Mesenchymal stem cell (in vitro differentiated cells and primary cell): Measurements from ENCODE around the gene ANKMY1.
A peak's percentile ranks its signal among the peaks of the same experiment; 100 is the strongest.

Experiments used
- DNase-seq: peaks from one replicate; pipeline ENCODE4 v3.0.0-alpha.2; 2013
- H2AFZ ChIP-seq: one replicate; pipeline ENCODE4 v1.6.1; 2013; ENCODE audit warnings: low read depth, mild to moderate bottlenecking, control low read depth, inconsistent platforms, low read length, moderate library complexity
- H2AK5ac ChIP-seq: 2 replicates; pipeline ENCODE4 v1.6.1; 2013; ENCODE audit warnings: low read length, moderate library complexity, mild to moderate bottlenecking, inconsistent platforms; ENCODE audit not compliant: severe bottlenecking
- H2BK120ac ChIP-seq: one replicate; pipeline ENCODE4 v1.6.1; 2013; ENCODE audit warnings: low read depth, mild to moderate bottlenecking, inconsistent platforms, low read length, moderate library complexity
- H2BK12ac ChIP-seq, 2 experiments: one replicate each; pipeline ENCODE4 v1.6.1; 2013; ENCODE audit warnings: inconsistent platforms in 2 of 2, low read length in 2 of 2, mild to moderate bottlenecking in 2 of 2, moderate library complexity in 2 of 2, control low read depth in 1 of 2
- H2BK15ac ChIP-seq: one replicate; pipeline ENCODE4 v1.6.1; 2013; ENCODE audit warnings: mild to moderate bottlenecking, low read depth, inconsistent platforms; ENCODE audit not compliant: poor library complexity, severe bottlenecking
- H2BK5ac ChIP-seq: 2 replicates; pipeline ENCODE4 v1.6.1; 2013; ENCODE audit warnings: low read depth, mild to moderate bottlenecking, low read length, control low read depth, inconsistent platforms; ENCODE audit not compliant: poor library complexity, severe bottlenecking
- H3K14ac ChIP-seq, 2 experiments: one replicate each; pipeline ENCODE4 v1.6.1; 2013; ENCODE audit warnings: inconsistent platforms in 2 of 2, low read length in 2 of 2, control low read depth in 1 of 2, mild to moderate bottlenecking in 1 of 2, moderate library complexity in 1 of 2
- H3K18ac ChIP-seq, 2 experiments: one replicate each; pipeline ENCODE4 v1.6.1; 2013; ENCODE audit warnings: inconsistent platforms in 2 of 2, low read length in 2 of 2, control low read depth in 1 of 2, low read depth in 1 of 2, mild to moderate bottlenecking in 1 of 2
- H3K23ac ChIP-seq, 2 experiments: one replicate each; pipeline ENCODE4 v1.6.1; 2013; ENCODE audit warnings: inconsistent platforms in 2 of 2, low read length in 2 of 2, mild to moderate bottlenecking in 2 of 2, moderate library complexity in 2 of 2, control low read depth in 1 of 2
- H3K27ac ChIP-seq: 2 replicates; pipeline ENCODE4 v1.5.1; 2013; ENCODE audit warnings: mild to moderate bottlenecking, moderate library complexity, low read length, control low read depth, inconsistent platforms; ENCODE audit not compliant: poor library complexity, severe bottlenecking
- H3K27me3 ChIP-seq, 2 experiments: 2 replicates each; pipeline versions ENCODE4 v1.6.1 to v1.7.0; 2013; ENCODE audit warnings: low read length in 2 of 2, mild to moderate bottlenecking in 2 of 2, moderate library complexity in 2 of 2, control low read depth in 1 of 2, inconsistent platforms in 1 of 2; ENCODE audit not compliant: control insufficient read depth in 1 of 2, insufficient read depth in 1 of 2
- H3K36me3 ChIP-seq, 2 experiments: 2 replicates each; pipeline versions ENCODE4 v1.6.1 to v1.7.0; 2013; ENCODE audit warnings: low read length in 2 of 2, control low read depth in 1 of 2, inconsistent platforms in 1 of 2, low read depth in 1 of 2, mild to moderate bottlenecking in 1 of 2; ENCODE audit not compliant: insufficient read depth in 2 of 2, control insufficient read depth in 1 of 2
- H3K4ac ChIP-seq, 2 experiments: one replicate each; pipeline ENCODE4 v1.6.1; 2013; ENCODE audit warnings: inconsistent platforms in 2 of 2, low read length in 2 of 2, mild to moderate bottlenecking in 2 of 2, moderate library complexity in 2 of 2, control low read depth in 1 of 2, low read depth in 1 of 2
- H3K4me1 ChIP-seq: 2 replicates; pipeline ENCODE4 v1.6.1; 2013; ENCODE audit warnings: low read depth, low read length, control low read depth; ENCODE audit not compliant: control insufficient read depth, insufficient read depth
- H3K4me2 ChIP-seq: 2 replicates; pipeline ENCODE4 v1.6.1; 2013; ENCODE audit warnings: low read length, mild to moderate bottlenecking, inconsistent platforms; ENCODE audit not compliant: poor library complexity, severe bottlenecking
- H3K4me3 ChIP-seq, 2 experiments: 2 replicates each; pipeline versions ENCODE4 v1.5.1 to v1.7.0; 2013; ENCODE audit warnings: low read length in 2 of 2, mild to moderate bottlenecking in 2 of 2, control low read depth in 1 of 2, low read depth in 1 of 2; ENCODE audit not compliant: insufficient read depth in 1 of 2
- H3K79me1 ChIP-seq: replicated peaks from 2 replicates; pipeline ENCODE4 v1.6.1; 2013; ENCODE audit warnings: mild to moderate bottlenecking, control low read depth, low read length, inconsistent platforms; ENCODE audit not compliant: poor library complexity, severe bottlenecking
- H3K9ac ChIP-seq: 2 replicates; pipeline ENCODE4 v1.7.0; 2013; ENCODE audit warnings: mild to moderate bottlenecking, low read length, moderate library complexity
- H3K9me3 ChIP-seq: 2 replicates; pipeline ENCODE4 v1.7.0; 2013; ENCODE audit warnings: mild to moderate bottlenecking, low read length; ENCODE audit not compliant: control insufficient read depth
- H4K8ac ChIP-seq: one replicate; pipeline ENCODE4 v1.6.1; 2013; ENCODE audit warnings: inconsistent platforms, mild to moderate bottlenecking, low read length, moderate library complexity
- H4K91ac ChIP-seq: one replicate; pipeline ENCODE4 v1.6.1; 2013; ENCODE audit warnings: mild to moderate bottlenecking, low read length, inconsistent platforms
- WGBS: methylation state at CpG from one replicate; pipeline ENCODE4 v1.1.7; 2013; ENCODE audit warnings: mixed read lengths; 5-methylcytosine and 5-hydroxymethylcytosine counted together

ANKMY1 gene

DNA sequence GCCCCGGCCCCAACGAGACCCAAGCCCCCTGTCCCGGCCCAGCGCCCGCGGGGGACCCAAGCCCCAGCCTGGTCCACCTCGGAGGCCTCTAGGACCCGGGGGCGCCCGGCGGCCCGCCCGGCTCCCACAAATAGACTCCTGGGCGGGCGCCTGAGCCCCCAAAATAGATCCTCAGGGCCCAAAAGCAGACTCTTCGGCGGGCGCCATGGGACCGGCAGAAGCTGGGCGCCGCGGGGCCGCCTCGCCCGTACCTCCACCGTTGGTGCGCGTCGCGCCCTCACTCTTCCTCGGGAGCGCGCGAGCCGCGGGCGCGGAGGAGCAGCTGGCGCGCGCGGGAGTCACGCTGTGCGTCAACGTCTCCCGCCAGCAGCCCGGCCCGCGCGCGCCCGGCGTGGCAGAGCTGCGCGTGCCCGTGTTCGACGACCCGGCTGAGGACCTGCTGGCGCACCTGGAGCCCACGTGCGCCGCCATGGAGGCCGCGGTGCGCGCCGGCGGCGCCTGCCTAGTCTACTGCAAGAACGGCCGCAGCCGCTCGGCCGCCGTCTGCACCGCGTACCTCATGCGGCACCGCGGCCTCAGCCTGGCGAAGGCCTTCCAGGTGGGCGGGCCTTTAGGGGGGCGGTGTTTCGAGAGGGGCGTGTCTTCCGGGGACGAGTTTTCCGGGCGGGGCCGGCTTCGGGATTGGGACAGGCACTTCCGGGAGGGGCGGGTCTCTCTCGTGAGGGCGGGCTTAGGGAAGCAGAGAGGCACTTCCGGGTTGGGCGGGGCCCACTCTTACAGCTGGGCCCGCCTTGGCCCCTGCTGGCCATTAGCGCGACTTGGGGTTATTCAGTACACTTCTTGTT is 2.9 kb upstream of the ANKMY1 start:
- Histone ChIP-seq H3K27ac (peak overlapping the region; percentile 91), H3K4ac (peak overlapping the region; percentile 86 to 87), H2BK15ac (peak overlapping the region; percentile 76), H3K9ac (peak overlapping the region; percentile 92), H3K4me2 (peak overlapping the region; percentile 91), H2BK5ac (peak overlapping the region; percentile 92), H2AFZ (peak overlapping the region; percentile 55), H2BK120ac (peak overlapping the region; percentile 88), H4K91ac (peak overlapping the region; percentile 89), H3K4me1 (peaks cover 38% of the 10 kb centered on the region), H2AK5ac (no peak overlapping the region), H3K23ac (peak overlapping the region in 1 of 2 experiments; percentile 94), H3K14ac (peak overlapping the region; percentile 68 to 98), H2BK12ac (peak overlapping the region in 1 of 2 experiments; percentile 75), H3K36me3 (peaks cover 14 to 20% of the 10 kb centered on the region in 2 experiments), H3K9me3 (no peaks in the 10 kb centered on the region), H3K18ac (peak overlapping the region; percentile 96 to 98), H4K8ac (peak overlapping the region; percentile 94), H3K4me3 (peak overlapping the region; percentile 79 to 86), H3K79me1 (peaks cover 42% of the 10 kb centered on the region), H3K27me3 (no peaks in the 10 kb centered on the region)
- peak; percentile 98 for DNase-seq
- under 1% methylated on average over 91 of the region's 101 CpGs for WGBS

DNA sequence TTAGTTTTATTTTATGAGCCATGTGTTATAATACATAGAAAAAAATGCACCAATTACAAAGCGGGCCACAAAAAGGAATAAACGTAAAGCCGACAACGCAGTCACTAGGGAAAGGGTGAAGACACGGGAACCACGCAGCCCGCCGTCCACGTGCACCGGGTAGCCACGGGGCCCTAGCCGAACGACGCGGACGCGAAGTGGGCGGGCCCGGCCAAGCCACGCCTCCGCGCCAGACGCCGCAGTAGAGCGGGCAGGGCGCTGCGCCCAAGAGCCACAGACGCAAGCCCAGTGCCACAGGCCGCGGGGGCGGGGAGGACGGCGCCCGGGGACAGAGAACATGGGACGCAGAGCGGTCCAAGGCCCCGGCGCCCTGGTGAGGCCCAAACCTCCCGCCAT is 2.3 kb upstream of the ANKMY1 start, which contains the start of gene DUSP28:
TSS of gene DUSP28 (plus strand) at position 274 of the 396 bp plus-strand sequence. CDS start 328 bp downstream, outside the sequence.
- H3K9me3 ChIP-seq = no peaks in the 10 kb centered on the region
- no peak within 1 kb of the TSS for H2AK5ac ChIP-seq
- peak within 1 kb of the TSS in 1 of 2 experiments; percentile 75 for H2BK12ac ChIP-seq
- peak within 1 kb of the TSS; percentile 55 for H2AFZ ChIP-seq
- peaks cover 33% of the 10 kb centered on the region for H3K4me1 ChIP-seq
- peak within 1 kb of the TSS; percentile 68 to 98 for H3K14ac ChIP-seq
- DNase-seq = peak; percentile 90
- peak within 1 kb of the TSS; percentile 79 to 86 for H3K4me3 ChIP-seq
- peak within 1 kb of the TSS; percentile 88 for H2BK120ac ChIP-seq
- WGBS = 1% methylated on average over 23 of the region's 39 CpGs
- peak within 1 kb of the TSS; percentile 91 for H3K27ac ChIP-seq
- H3K18ac ChIP-seq = peak within 1 kb of the TSS; percentile 97 to 98
- H3K27me3 ChIP-seq = no peaks in the 10 kb centered on the region
- H2BK5ac ChIP-seq = peak within 1 kb of the TSS; percentile 92
- H3K23ac ChIP-seq = peak within 1 kb of the TSS in 1 of 2 experiments; percentile 94
- peaks cover 20% of the 10 kb centered on the region in 2 experiments for H3K36me3 ChIP-seq
- H3K79me1 ChIP-seq = peaks cover 45% of the 10 kb centered on the region
- H4K91ac ChIP-seq = peak within 1 kb of the TSS; percentile 89
- H4K8ac ChIP-seq = peak within 1 kb of the TSS; percentile 94
- H3K4me2 ChIP-seq = peak within 1 kb of the TSS; percentile 91
- H2BK15ac ChIP-seq = peak within 1 kb of the TSS; percentile 84
- peak within 1 kb of the TSS; percentile 86 to 96 for H3K4ac ChIP-seq
- peak within 1 kb of the TSS; percentile 92 for H3K9ac ChIP-seq

GRCh38 chr2:240559286-240559685 is 1.5 kb upstream of the ANKMY1 start:
- no peak for DNase-seq
- Histone ChIP-seq H2BK15ac (no peak overlapping the region), H3K79me1 (peaks cover 51% of the 10 kb centered on the region), H2BK5ac (no peak overlapping the region), H3K18ac (no peak overlapping the region), H4K91ac (no peak overlapping the region), H2AK5ac (no peak overlapping the region), H4K8ac (no peak overlapping the region), H3K4ac (no peak overlapping the region), H3K27ac (no peak overlapping the region), H3K27me3 (no peaks in the 10 kb centered on the region), H2AFZ (no peak overlapping the region), H3K23ac (no peak overlapping the region), H3K9me3 (no peaks in the 10 kb centered on the region), H3K14ac (no peak overlapping the region), H2BK12ac (no peak overlapping the region), H3K9ac (no peak overlapping the region), H2BK120ac (no peak overlapping the region), H3K4me3 (peak overlapping the region in 1 of 2 experiments; percentile 79), H3K36me3 (peaks cover 23% of the 10 kb centered on the region in 2 experiments), H3K4me1 (peaks cover 33% of the 10 kb centered on the region), H3K4me2 (no peak overlapping the region)
- WGBS = 87% methylated on average over 3 of the region's 3 CpGs

GRCh38 chr2:240558236-240558761 is 511 bp upstream of the ANKMY1 start:
- Histone ChIP-seq H2BK120ac (no peak overlapping the region), H3K14ac (no peak overlapping the region), H4K91ac (no peak overlapping the region), H2BK5ac (no peak overlapping the region), H3K27ac (no peak overlapping the region), H3K9ac (peak overlapping the region; percentile 73), H3K18ac (no peak overlapping the region), H4K8ac (no peak overlapping the region), H3K27me3 (no peaks in the 10 kb centered on the region), H3K9me3 (no peaks in the 10 kb centered on the region), H2BK12ac (no peak overlapping the region), H2AFZ (no peak overlapping the region), H3K4me3 (peak overlapping the region; percentile 54 to 71), H3K4me2 (peak overlapping the region; percentile 97), H2BK15ac (no peak overlapping the region), H3K4me1 (peaks cover 35% of the 10 kb centered on the region), H3K23ac (no peak overlapping the region), H3K79me1 (peaks cover 55% of the 10 kb centered on the region), H3K4ac (no peak overlapping the region), H3K36me3 (peaks cover 18 to 27% of the 10 kb centered on the region in 2 experiments), H2AK5ac (no peak overlapping the region)
- WGBS = 83% methylated on average over 18 of the region's 18 CpGs
- no peak for DNase-seq
